Keratinocyte (primary cell): ENCODE data around the gene PARD6G.

Experiments used
- EZH2 ChIP-seq: IDR thresholded peaks from one replicate; pipeline ENCODE4 v1.6.1; 2012; ENCODE audit warnings: inconsistent platforms, mild to moderate bottlenecking, low read length, moderate library complexity
- TF ChIP-seq, protein P1 (sequence below), 3 experiments: IDR thresholded peaks in 1 of 3; conservative IDR thresholded peaks in 1 of 3; optimal IDR thresholded peaks in 1 of 3; 2 replicates in 2 of 3; 3 replicates in 1 of 3; pipeline versions ENCODE3 to v1.5.1; 2011; ENCODE audit warnings: low read length in 3 of 3, mild to moderate bottlenecking in 3 of 3, moderate library complexity in 2 of 3, control low read depth in 1 of 3, inconsistent platforms in 1 of 3; ENCODE audit not compliant: insufficient read depth in 2 of 3; ENCODE audit errors: extremely low read depth in 1 of 3

DNA sequence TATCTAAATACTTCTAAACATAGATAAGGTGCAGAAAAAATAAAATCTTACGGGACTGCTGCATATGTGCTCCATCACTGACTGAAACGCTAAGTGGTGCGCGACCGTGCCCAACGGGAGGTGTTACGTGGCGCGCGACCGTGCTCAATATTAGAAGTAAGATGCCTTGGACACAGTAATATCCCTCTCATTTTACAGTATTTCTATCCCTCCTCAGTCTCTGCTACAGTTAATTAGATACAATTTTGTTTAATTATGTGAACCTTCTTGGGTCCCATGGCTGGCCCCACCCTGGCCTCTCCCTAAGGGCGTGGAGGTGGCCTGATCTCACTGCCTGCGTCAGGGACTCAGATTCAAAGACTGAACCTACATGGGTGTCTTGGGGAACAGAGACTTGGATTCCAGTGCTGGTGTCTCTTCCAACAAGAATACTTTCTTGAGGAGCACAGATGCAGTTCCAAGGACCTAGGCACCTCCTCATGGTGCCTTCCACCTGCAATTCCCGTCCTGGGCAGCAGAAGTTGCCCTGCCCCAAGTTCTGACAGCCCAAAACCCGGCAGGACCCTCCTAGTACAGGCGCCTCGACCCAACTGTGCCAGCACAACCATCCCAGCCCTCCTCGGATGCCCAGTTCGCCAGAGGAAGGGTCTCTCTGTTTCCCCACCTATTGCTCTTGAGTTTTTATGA lies 59.2 kb downstream of the PARD6G start:
- TF ChIP-seq EZH2: no peak
- TF ChIP-seq, protein P1, sequence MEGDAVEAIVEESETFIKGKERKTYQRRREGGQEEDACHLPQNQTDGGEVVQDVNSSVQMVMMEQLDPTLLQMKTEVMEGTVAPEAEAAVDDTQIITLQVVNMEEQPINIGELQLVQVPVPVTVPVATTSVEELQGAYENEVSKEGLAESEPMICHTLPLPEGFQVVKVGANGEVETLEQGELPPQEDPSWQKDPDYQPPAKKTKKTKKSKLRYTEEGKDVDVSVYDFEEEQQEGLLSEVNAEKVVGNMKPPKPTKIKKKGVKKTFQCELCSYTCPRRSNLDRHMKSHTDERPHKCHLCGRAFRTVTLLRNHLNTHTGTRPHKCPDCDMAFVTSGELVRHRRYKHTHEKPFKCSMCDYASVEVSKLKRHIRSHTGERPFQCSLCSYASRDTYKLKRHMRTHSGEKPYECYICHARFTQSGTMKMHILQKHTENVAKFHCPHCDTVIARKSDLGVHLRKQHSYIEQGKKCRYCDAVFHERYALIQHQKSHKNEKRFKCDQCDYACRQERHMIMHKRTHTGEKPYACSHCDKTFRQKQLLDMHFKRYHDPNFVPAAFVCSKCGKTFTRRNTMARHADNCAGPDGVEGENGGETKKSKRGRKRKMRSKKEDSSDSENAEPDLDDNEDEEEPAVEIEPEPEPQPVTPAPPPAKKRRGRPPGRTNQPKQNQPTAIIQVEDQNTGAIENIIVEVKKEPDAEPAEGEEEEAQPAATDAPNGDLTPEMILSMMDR (optimal IDR thresholded peaks at IDR 0.05 in 1 of 3, IDR thresholded peaks at IDR 0.05 in 1 of 3, conservative IDR thresholded peaks at IDR 0.05 in 1 of 3; ENCODE audit: extremely low read depth in 1 of 3, insufficient read depth in 2 of 3, low read length in 3 of 3): no peak
